ENCODE measurements around the gene APLP2. TPM values are rescaled to one million over a fixed set of nuclear protein-coding genes. Genes with fewer than 3 reads are reported as not detected.

The APLP2 gene
- total RNA-seq, 1 donor from 2014 or later, result 268 TPM

- DNase-seq (no peak), ATAC-seq (ENCODE audit: poor library complexity) (peak; percentile 88)
These were observed 19.4 kb upstream of the APLP2 start for GRCh38 chr11:130050257-130050656.

GRCh38 chr11:130051082-130051481 is 18.6 kb upstream of the APLP2 start:
- no peak for DNase-seq
- intact Hi-C loops (cut with DNase I), result no loop called here
- peak; percentile 79 for ATAC-seq (ENCODE audit: poor library complexity)

More at GRCh38 chr11:130050257-130050656, 19.4 kb upstream of the APLP2 start:
- intact Hi-C loops (cut with DNase I), result no loop called here

GRCh38 chr11:130052567-130052966 is 17.1 kb upstream of the APLP2 start:
- intact Hi-C loops (cut with DNase I), result no loop called here
- ATAC-seq (ENCODE audit: poor library complexity) (no peak), DNase-seq (no peak)

- no peak for ATAC-seq (ENCODE audit: poor library complexity)
- intact Hi-C loops (cut with DNase I), result no loop called here
- DNase-seq, result no peak
These were observed 14.7 kb upstream of the APLP2 start for GRCh38 chr11:130054966-130055365.

GRCh38 chr11:130055617-130056016 is 14.1 kb upstream of the APLP2 start:
- intact Hi-C loops (cut with DNase I), result no loop called here
- ATAC-seq (ENCODE audit: poor library complexity) (no peak), DNase-seq (no peak)

- DNase-seq, result no peak
- intact Hi-C loops (cut with DNase I), result no loop called here
- no peak for ATAC-seq (ENCODE audit: poor library complexity)
These were observed 8.7 kb upstream of the APLP2 start for GRCh38 chr11:130061017-130061416.

GRCh38 chr11:130062026-130062425 is 7.7 kb upstream of the APLP2 start:
- DNase-seq (no peak), ATAC-seq (ENCODE audit: poor library complexity) (no peak)
- intact Hi-C loops (cut with DNase I), result no loop called here

GRCh38 chr11:130063451-130063850 is 6.2 kb upstream of the APLP2 start:
- intact Hi-C loops (cut with DNase I), result no loop called here
- no peak for ATAC-seq (ENCODE audit: poor library complexity)
- DNase-seq, result no peak

- intact Hi-C loops (cut with DNase I), result no loop called here
- ATAC-seq (ENCODE audit: poor library complexity) (no peak), DNase-seq (no peak)
These were observed 5.1 kb upstream of the APLP2 start for GRCh38 chr11:130064596-130064995.

GRCh38 chr11:130066338-130066737 is 3.4 kb upstream of the APLP2 start:
- no peak for ATAC-seq (ENCODE audit: poor library complexity)
- DNase-seq, result no peak
- intact Hi-C loops (cut with DNase I), result no loop called here

GRCh38 chr11:130068546-130068985 is 1.1 kb upstream of the APLP2 start:
- no peak for ATAC-seq (ENCODE audit: poor library complexity)
- intact Hi-C loops (cut with DNase I), result no loop called here
- DNase-seq, result no peak

- intact Hi-C loops (cut with DNase I), result no loop called here
- DNase-seq (peak; percentile 89), ATAC-seq (ENCODE audit: poor library complexity) (peak; percentile 71)
These were observed 572 bp upstream of the APLP2 start for GRCh38 chr11:130068986-130069658.

- ATAC-seq (ENCODE audit: poor library complexity) (peak; percentile 22), DNase-seq (peak; percentile 61)
- intact Hi-C loops (cut with DNase I), result loop anchor here (2.0 to 10.0 kb wide), 2 partner anchors 55 to 67 kb away; partner anchors contain the start of gene PRDM10
These were observed 583 bp downstream of the APLP2 start for GRCh38 chr11:130070109-130070845.

GRCh38 chr11:130070846-130071200 is 1.1 kb downstream of the APLP2 start:
- DNase-seq (peak; percentile 49), ATAC-seq (ENCODE audit: poor library complexity) (peak; percentile 21)
- intact Hi-C loops (cut with DNase I), result loop anchor here (2.0 to 10.0 kb wide), 2 partner anchors 54 to 68 kb away; partner anchors contain the start of gene PRDM10

GRCh38 chr11:130071211-130071712 is 1.6 kb downstream of the APLP2 start:
- no peak for DNase-seq
- intact Hi-C loops (cut with DNase I), result loop anchor here (2.0 to 10.0 kb wide), 2 partner anchors 54 to 68 kb away; partner anchors contain the start of gene PRDM10
- no peak for ATAC-seq (ENCODE audit: poor library complexity)

GRCh38 chr11:130074736-130075135 is 5.0 kb downstream of the APLP2 start:
- ATAC-seq (ENCODE audit: poor library complexity) (no peak), DNase-seq (no peak)
- intact Hi-C loops (cut with DNase I), result loop anchor here (10.0 kb wide), 1 partner anchor 50 kb away; no protein-coding TSS in a partner anchor

GRCh38 chr11:130076778-130077481 is 7.2 kb downstream of the APLP2 start:
- intact Hi-C loops (cut with DNase I), result loop anchor here (10.0 kb wide), 1 partner anchor 48 kb away; no protein-coding TSS in a partner anchor
- DNase-seq (no peak), ATAC-seq (ENCODE audit: poor library complexity) (no peak)

GRCh38 chr11:130077671-130078070 is 8.0 kb downstream of the APLP2 start:
- ATAC-seq (ENCODE audit: poor library complexity), result no peak
- DNase-seq, result no peak
- intact Hi-C loops (cut with DNase I), result loop anchor here (10.0 kb wide), 1 partner anchor 47 kb away; no protein-coding TSS in a partner anchor

GRCh38 chr11:130078080-130078479 is 8.4 kb downstream of the APLP2 start:
- ATAC-seq (ENCODE audit: poor library complexity) (no peak), DNase-seq (no peak)
- intact Hi-C loops (cut with DNase I), result loop anchor here (10.0 kb wide), 1 partner anchor 47 kb away; no protein-coding TSS in a partner anchor

All from Right ventricle myocardium superior (tissue), 1 donor.